HG03432 (cell line): ENCODE measurements around the gene PRPS2.

Source experiments
- ATAC-seq: cut with Tn5 transposase; IDR thresholded peaks from one replicate; pipeline ENCODE4 v1.9.1; 2021; ENCODE audit warnings: mild to moderate bottlenecking, moderate library complexity; ENCODE audit not compliant: unreplicated experiment

Gene PRPS2

DNA sequence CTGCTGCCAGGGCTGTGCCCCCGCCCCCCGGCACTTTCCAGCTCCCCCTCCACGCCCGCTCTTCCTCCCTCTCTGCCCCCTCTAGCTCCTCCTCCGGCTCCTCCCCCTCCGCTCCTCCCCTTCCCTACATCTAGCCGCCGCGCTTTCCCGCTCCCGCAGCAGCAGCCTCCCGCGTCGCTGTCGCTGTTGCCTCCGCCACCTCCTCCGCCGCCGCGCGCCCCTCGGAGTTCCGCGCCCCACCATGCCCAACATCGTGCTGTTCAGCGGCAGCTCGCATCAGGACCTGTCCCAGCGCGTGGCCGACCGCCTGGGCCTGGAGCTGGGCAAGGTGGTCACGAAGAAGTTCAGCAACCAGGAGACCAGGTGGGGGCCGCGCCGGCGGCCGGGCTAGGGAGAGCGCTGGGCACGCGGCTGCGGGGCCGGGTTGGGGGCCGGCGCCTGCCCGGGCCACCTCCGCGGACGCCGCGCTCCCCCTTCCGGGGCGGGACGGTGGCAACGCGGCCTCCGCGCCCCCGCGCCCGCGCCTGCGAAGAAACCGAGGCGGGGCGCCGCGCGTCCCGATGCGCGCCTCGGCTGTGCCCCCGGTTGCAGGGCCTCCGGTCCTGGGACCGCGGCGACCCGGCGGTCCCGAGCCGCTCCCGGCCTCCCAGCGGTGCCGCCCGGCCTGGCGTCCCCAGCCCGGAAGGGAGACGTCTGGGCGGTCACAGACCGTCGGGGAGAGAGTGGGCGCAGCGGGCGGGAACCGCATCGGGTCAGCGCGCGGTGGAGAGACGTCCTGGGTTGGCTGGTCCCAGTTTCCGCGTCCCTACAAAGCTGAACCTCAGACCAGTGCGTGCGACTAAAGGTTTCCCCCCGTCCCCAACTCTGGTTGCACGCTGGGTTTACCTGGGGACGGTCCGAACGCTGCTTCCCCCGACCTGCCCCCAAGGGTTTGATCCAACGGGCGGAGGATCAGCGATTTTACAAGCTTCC is at the start of gene PRPS2:
Gene PRPS2 (plus strand): TSS at position 156 of the 972 bp plus-strand sequence. CDS start 86 bp downstream, at position 242.
- peak; percentile 91 for ATAC-seq

DNA sequence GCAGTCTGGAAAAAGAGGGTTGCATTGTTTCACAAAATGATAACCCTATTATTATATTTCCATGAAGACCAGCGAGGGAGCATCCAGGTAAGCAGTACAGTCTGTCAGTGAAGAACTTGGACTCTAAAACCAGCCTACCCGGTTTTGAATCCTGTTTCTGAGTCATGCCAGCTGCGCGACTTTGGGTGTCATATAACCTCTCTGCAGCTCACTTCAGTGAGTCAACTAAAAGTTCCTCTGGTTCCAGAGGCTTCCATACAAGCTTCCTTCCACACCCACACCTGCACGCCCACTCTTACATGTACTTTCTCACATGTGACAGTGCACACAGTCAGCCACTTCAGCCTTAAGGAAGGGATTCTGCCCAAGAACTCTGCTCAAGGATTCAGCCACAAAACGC is 49.8 kb upstream of the PRPS2 start:
- ATAC-seq: no peak

- ATAC-seq: no peak
Observed at GRCh38 chrX:12747433-12747832, 43.8 kb upstream of the PRPS2 start.

DNA sequence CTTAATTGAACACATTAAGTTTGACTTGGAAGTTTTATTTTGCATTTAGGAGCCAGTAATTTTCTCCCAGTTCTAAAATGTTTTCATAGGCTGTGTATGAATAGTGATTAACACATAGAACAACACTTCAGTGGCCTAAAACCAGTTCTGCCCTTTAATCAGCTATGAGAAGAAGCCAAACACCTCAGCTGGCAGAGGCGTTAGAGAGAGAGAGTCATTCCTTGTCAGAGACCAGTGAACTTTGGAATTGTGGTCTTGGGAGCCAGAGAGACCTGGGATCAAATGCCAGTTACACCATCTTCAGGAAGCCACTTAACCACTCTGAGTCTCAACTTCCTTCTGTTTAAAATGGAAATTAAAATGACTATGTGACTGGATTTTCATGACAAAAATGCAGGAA is 39.3 kb upstream of the PRPS2 start:
- ATAC-seq: no peak

DNA sequence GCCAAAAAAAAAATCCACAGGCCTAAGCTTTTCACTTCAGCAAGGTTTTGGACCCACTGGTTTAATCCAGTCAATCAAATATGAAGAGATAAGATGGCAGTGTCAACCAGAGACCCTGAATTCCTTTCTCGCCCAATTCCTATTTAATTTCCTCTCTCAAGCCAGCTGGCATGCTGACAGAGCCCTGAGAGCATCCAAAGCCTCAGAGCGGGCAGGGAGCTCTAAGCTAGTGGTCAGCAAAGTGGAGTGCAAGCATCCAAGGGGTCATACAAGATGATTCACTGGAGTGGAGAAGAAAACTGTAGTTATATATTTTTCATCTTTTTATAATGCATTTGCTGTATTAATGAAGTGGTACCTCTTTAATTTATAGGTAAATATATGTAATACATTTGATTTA is 37.8 kb upstream of the PRPS2 start:
- no peak for ATAC-seq

- ATAC-seq: no peak
Observed at GRCh38 chrX:12758291-12758690, 32.9 kb upstream of the PRPS2 start.

GRCh38 chrX:12767856-12768255 is 23.4 kb upstream of the PRPS2 start:
- ATAC-seq: no peak

- no peak for ATAC-seq
Observed at GRCh38 chrX:12768491-12768890, 22.7 kb upstream of the PRPS2 start.

DNA sequence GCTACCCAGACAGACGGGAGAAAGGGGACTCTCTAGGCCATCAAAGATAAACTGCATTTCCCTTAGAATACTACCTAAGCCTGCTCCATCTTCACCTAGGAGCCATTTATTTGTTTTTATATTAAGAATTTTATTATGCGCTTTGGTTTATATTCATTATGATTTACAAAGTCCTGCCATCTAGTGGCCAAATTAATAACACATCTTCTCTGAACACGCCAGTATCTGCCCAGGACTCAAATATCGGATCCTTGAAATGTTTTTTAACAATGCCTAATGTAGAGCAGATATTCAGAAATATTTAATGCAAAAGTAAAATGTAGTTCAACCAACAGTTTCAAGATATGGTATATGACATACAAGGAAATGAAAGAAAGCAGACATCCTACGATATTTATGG is 20.8 kb upstream of the PRPS2 start:
- ATAC-seq: no peak

GRCh38 chrX:12771445-12772069 is 19.7 kb upstream of the PRPS2 start:
- ATAC-seq: peak; percentile 100

DNA sequence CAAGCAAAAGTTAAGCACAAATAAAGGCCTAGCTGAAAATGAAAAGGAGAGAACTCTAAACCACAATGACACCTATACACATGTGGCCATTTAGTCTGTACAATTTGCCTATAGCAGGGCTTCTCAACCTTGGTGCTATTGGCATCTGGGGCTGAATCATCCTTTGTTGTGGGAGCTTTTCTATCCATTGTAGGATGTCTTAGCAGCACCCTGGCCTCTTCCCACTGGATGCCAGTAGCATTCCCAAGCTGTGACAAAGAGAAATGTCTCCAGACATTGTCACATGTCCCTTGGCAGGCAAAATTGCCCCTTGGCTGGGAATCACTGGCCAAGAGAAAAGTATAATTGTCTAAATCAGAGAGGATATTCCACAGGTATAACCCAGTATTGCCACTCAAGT is 13.5 kb upstream of the PRPS2 start:
- ATAC-seq: no peak

DNA sequence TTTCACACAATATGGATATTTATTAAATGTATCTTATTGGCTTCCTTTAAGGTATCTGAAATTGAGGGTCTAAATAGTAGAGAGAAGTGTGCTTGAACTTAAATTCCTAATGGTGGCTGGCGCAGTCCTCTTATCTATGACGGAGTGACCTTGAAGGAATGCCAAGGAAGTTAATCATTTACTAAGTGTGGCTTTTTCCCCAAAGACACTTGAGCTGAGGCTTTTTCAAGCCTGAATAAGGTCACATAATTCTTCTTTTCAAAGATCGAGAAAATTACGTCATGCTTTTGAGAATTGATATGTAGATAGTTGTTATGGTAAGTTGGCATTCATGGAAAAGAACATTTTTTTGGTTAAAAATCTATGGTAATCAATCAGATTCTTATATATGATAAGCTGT is 11.7 kb upstream of the PRPS2 start:
- ATAC-seq: no peak

- no peak for ATAC-seq
Observed at GRCh38 chrX:12788645-12789044, 2.6 kb upstream of the PRPS2 start.

- ATAC-seq: no peak
Observed at GRCh38 chrX:12789976-12790375, 1.2 kb upstream of the PRPS2 start.

DNA sequence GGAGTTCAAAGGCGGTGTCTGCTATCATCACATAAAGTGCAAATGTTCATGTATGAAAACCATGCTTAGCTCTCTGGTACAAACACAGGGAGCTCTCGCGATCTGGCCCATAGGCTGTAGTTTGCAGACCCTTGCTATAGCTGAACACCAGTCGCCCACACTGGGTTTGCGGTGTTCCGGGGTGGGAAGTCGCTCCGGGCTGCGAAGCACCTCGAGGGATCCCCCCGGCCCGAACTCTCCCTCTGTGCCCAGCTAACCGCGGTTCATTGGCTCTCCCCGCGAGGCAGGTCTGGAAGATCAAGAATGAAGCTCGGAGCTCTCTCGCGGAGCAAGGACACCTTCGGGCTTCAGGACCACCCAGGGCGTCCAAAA is 341 bp upstream of the PRPS2 start:
- peak; percentile 33 for ATAC-seq

DNA sequence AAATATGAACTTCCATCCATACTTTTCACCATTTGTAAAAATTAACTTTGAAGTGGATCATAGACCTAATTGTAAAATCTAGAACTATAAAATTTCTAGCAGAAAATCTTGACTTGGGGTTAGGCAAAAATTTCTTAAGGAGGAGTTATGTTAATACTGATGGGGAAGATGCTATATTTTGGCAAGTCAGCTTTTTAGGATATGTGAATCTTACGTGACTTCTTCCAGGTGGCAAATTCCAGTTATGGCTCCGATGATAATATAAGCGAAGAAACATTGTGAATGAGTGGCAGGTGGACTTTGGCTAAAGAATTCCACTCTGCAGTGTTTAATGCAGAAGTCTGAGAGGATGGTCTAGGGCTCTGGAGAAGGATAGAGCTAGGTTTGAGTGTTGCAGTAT is 1.5 kb downstream of the PRPS2 start:
- no peak for ATAC-seq

DNA sequence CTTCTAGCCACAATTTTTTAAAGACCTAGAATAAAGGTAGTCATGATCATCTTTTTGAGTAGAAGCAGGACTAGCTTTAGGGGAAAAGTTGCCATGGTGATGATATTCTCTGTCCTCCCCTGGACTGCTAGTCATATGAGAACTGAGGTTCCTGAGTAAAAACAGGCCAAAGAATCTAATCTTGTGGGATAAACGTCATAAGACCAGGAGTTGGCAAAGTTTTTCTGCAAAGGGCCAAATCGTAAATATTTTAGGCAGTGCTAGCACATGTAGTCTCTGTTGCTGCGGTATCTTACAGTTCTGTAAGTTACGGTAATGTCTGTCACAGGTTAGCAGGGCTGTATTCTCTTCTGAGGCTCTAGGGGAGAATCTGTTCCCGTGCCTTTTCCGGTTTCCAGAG is 3.4 kb downstream of the PRPS2 start:
- no peak for ATAC-seq

GRCh38 chrX:12798601-12799000 is 7.4 kb downstream of the PRPS2 start:
- no peak for ATAC-seq

DNA sequence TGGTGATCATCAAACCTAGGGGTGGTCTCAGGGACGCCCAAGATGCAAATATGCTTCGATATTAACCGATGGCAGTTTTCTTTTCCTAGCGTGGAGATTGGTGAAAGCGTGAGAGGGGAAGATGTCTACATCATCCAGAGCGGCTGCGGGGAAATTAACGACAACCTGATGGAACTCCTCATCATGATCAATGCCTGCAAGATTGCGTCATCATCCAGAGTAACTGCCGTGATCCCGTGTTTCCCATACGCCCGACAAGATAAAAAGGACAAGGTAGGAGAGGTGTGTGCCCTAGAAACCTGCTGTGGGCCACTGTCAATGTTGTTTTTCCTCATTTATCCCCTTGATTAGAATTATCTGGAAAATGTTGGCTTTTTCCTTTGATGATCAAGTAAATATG is 7.9 kb downstream of the PRPS2 start:
- ATAC-seq: no peak

GRCh38 chrX:12802741-12803140 is 11.5 kb downstream of the PRPS2 start:
- ATAC-seq: no peak

- no peak for ATAC-seq
Observed at GRCh38 chrX:12804655-12805054, 13.4 kb downstream of the PRPS2 start.

DNA sequence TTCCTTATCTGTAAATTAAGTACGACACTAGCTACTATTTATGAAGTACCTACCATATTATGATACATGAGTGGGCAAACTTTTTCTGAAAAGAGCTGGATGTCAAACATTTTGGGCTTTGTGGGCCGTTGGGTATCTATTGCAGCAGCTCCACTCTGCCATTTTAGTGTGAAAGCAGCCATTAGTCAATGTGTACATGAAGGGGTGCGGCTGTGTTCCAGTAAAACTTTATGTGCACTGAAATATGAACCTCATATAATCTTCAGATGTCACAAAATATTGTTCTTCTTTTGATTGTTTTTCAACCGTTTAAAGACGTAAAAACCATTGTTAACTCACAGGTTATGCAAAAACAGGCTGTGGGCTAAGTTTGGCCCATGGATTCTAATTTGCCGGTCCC is 14.1 kb downstream of the PRPS2 start:
- ATAC-seq: no peak
